Muscle of back (tissue), 11 donors: ENCODE measurements around the gene GNB1. TPM values are rescaled to one million over a fixed set of nuclear protein-coding genes. Genes with fewer than 3 reads are reported as not detected.
A peak's percentile ranks its signal among the peaks of the same experiment; 100 is the strongest.
"Not testable (repeated sequence)": the region's sequence is repeated elsewhere in the genome, so short reads cannot be mapped to it uniquely, and the experiment has no call there.

Experiments used
- DNase-seq, 3 donors: peaks; one replicate each; pipeline versions ENCODE4 v3.0.0 to v3.0.0-alpha.2; 2013
- polyA plus RNA-seq, 10 donors: library from polyadenylated mRNA; unstranded; fragments of 120-200 nt; gene quantifications; one replicate each; pipeline ENCODE4 v1.2.1, GENCODE V29; 2013; ENCODE audit not compliant: insufficient read length in 10 of 10

The GNB1 gene
- polyA plus RNA-seq, 10 donors, result 161 to 221 (median 178) TPM

DNA sequence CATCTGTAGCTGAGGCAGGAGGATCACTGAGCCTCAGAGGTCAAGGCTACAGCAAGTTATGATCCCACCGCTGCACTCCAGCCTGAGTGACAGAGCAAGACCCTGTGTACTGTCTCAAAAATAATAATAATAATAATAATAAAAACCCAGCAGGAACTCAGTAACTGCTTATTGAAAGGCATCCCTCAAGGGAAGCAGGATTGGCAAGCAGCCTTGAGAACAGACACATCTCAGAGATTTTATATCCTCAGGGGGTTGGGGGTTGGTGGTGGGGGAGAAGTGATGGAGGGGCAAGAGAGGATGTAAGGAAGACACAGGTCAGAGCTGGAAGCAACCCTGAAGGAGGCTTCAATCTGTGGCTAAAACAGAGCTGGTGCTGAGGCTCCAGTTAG, 29.6 kb downstream of the GNB1 start:
- DNase-seq, result peak in 1 of 3 donors; percentile 24

DNA sequence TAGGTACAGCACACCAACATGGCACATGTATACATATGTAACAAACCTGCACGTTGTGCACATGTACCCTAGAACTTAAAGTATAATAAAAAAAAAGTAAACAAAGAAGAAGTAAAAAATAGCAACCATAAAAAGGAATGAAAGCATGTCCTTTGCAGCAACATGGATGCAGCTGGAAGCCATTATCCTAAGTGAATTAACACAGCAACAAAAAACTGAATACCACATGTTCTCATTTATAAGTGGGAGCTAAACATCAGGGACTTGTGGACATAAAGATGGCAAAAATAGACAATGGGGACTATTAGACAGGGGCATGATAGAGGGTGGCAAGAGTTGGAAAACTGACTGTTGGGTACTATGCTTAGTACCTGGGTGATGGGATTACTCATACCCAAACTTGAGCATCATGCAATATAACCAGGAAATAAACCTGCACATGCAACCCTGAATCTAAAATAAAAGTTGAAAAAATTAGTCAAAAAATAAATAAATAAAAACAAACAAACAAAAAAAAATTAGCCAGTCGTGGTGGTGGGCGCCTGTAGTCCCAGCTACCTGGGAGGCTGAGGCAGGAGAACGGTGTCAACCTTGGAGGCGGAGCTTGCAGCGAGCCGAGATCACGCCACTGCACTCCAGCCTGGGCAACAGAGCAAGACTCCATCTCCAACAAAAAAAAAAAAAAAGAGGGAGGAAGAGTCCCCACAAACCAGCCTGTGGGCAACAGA, 30.8 kb downstream of the GNB1 start:
- DNase-seq, result not testable (repeated sequence)

DNA sequence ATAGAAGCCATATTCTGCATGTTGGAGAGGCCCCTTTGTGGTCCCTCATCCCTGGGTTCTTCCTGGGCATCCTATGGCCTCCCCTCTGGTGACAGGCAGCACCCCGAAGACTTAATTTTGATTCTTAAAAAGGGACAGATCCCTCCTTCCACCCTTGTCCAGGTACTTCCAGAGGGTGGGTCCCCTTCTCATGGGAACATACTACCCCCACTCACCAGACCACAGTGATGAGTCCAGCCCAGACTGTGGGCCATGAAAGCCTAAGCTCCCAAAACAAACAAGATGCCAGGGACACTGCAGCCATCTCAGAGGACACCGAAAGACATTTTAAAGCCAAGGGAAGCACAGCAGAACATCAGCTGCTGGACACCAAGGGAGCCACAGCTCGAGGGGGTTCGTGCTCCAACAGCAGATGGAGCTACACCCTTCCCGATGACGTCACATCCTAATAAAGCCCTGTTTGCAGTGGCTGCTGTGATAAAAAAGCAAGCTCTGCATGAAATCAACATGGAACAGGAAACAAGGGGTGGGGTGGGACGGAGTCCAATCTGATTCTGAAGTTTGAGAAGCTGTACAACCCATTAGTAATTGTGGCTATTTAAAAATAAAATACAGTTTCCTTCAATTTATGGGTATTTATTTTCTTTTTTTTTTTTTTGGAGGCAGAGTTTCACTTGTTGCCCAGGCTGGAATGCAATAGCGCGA, 32.4 kb downstream of the GNB1 start:
- DNase-seq, result peak; percentile 74 to 88 (median 81)

- no peak for DNase-seq
Measured at GRCh38 chr1:1857096-1857703, 33.7 kb downstream of the GNB1 start.

- not testable (repeated sequence) for DNase-seq
Measured at GRCh38 chr1:1856161-1856560, 34.7 kb downstream of the GNB1 start.

DNA sequence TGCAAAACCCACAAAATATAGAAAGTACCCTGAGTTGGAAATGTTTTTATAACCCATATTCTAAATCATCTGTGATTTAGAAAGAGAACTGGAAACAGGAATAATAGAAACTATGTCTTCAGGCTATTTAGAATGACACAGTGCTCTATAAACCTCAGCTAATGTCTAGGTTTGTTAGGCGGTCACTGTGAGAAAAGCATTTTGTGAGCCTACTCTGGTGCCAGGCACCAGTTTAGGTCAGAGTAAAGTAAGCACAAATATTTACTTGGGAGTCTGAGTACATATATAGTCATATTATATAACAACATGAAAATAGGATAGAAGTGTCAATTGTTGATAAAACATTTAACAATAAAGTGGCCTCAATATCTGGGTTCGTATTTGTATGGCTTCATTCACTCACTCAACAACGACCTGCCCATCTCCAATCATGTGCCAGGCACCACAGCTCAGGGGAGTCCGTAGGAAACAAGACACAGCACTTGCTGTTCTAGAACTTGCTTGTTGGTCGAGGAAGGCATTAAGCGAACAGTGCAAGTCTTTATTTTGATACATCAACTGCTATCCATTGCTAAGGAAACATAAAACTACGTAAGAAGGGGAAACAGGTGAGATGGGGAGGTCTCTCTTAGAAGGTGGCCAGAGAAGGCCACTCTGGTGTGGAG, 37.2 kb downstream of the GNB1 start:
- no peak for DNase-seq

- DNase-seq, result no peak
Measured at GRCh38 chr1:1852619-1853414, 38.1 kb downstream of the GNB1 start.

GRCh38 chr1:1847890-1848289, 43.0 kb downstream of the GNB1 start:
- DNase-seq, result no peak

DNA sequence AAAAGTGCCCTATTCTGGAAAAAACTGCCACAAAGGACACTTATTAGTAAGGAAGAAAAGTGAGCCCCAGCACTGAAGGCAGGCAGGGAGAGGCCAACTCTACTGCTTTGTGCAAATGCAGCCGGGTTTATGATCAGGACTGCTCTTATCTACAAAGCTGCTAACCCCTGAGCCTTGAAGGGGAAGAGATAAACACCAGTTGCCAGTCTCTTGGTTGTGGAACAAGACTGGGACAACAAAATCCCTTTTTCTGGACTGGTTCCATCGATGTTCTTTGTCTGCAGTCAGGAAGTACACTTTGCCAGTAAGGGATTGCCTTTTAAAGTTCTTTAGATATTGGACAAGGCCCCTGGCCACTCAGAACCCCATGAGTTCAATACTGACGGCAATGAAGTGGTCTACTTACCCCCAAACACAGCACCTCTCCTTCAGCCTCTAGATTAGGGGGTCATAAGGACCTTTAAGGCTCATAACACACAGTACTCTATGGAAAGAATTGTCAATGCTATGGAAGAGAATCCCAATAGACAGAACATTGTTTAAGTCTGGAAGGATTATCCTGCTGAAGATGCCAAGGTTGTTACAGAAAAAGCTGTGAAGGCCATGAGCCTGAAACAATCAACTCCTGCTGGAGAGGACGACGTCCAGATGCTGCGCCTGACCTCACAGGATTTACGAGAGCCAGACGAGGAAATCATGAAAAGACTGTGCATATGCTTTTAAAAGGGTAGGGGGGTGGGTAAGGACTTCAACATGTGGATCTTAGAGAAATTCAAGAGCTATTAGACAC, 43.6 kb downstream of the GNB1 start:
- peak; percentile 26 to 85 (median 72) for DNase-seq

GRCh38 chr1:1846386-1846918, 44.4 kb downstream of the GNB1 start:
- no peak for DNase-seq

GRCh38 chr1:1842360-1843146, 48.3 kb downstream of the GNB1 start:
- DNase-seq, result no peak

- DNase-seq, result no peak
Measured at GRCh38 chr1:1841575-1841995, 49.3 kb downstream of the GNB1 start.

DNA sequence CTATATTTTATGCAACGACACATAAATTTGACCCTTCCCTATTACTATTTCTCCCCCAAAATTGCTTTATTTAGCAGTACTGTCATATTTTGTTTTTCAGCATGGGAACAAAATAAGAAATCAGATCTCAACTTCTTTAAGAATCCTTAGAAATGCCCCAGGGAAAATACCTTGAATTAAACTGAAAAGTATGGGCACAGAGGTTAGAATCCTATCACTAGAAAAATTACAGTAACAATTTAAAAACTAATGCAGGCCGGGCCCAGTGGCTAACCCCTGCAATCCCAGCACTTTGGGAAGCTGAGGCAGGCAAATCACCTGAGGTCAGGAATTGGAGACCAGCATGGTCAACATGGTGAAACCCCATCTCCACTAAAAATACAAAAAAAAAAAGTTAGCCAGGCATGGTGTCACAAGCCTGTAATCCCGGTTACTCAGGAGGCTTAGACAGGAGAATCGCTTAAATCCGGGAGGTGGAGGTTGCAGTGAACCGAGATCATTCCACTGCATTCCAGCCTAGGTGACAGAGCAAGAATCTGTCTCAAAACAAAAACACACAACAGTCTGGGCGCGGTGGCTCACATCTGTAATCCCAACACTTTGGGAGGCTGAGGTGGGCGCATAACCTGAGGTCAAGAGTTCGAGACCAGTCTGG, 51.4 kb downstream of the GNB1 start:
- DNase-seq, result no peak

- no peak for DNase-seq
Measured at GRCh38 chr1:1836119-1836518, 54.8 kb downstream of the GNB1 start.

- DNase-seq, result no peak
Measured at GRCh38 chr1:1835546-1835945, 55.3 kb downstream of the GNB1 start.

DNA sequence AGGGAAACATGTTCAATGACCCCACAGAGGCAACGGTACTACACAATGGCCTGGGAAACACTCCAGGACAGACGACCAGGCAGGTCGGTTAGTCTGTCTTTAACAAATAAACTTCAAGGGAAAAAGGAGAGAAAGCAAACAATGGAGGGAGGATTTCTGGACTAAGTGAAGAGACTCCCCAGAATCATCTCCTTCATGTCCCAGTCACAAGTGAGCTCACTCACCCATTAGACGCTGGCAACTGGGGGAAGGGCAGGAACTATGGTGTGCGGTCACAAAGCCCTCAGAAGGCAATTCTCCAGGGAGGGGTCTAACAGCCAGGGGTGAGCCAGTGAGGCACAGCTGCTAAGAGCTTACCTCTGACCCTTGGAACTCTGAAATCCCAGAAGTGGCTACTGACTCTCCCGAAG, 57.0 kb downstream of the GNB1 start:
- no peak for DNase-seq

DNA sequence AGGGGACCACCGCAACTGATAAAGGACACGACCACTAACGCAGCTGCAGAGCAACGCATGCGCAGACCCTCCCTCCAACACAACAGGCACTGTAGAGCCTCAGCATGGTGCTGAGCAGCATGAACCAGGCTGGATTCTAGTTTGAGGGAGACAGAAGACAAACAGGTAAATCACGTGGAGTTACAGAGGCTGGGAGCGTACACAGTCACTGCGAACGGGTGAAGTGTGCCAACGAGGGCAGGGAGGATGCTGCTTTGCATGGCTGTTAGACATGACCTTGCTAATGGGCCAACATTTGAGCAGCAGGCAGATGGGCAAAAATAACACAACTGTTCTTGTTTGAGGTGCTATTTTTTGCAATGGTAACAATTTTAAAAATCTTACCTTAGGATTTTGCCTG, 57.4 kb downstream of the GNB1 start:
- no peak for DNase-seq

- DNase-seq, result no peak
Measured at GRCh38 chr1:1832820-1833219, 58.1 kb downstream of the GNB1 start.

GRCh38 chr1:1832166-1832565, 58.7 kb downstream of the GNB1 start:
- no peak for DNase-seq
